Esophagus squamous epithelium (tissue), 5 donors: ENCODE results near the gene MPLKIP. TPM values are rescaled to one million over a fixed set of nuclear protein-coding genes. Genes with fewer than 3 reads are reported as not detected.
"Not testable (repeated sequence)": the region's sequence is repeated elsewhere in the genome, so short reads cannot be mapped to it uniquely, and the experiment has no call there.

Experiments
- DNase-seq: peaks from one replicate; lab custom pipeline; 2025; lab: John Stamatoyannopoulos, UW
- H3K27ac ChIP-seq, 4 donors: fragments of 200-600 bp; sonication (generic); one replicate each; pipeline ENCODE4 v1.5.1; 2016 to 2019; ENCODE audit warnings: mild to moderate bottlenecking in 1 of 4
- H3K27me3 ChIP-seq, 4 donors: fragments of 200-600 bp; sonication (generic); 1 replicate in 3 of 4; 2 replicates in 1 of 4; pipeline versions ENCODE4 v1.5.1 to v1.6.0; 2017 to 2021; ENCODE audit warnings: antibody characterized with exemption in 1 of 4
- H3K36me3 ChIP-seq, 3 donors: fragments of 200-600 bp; sonication (generic); one replicate each; pipeline ENCODE4 v1.5.1; 2016 to 2019
- H3K4me1 ChIP-seq, 3 donors: fragments of 200-600 bp; sonication (generic); one replicate each; pipeline ENCODE4 v1.5.1; 2017 to 2019
- H3K4me3 ChIP-seq, 4 donors: fragments of 200-600 bp; sonication (generic); 1 replicate in 3 of 4; 2 replicates in 1 of 4; pipeline ENCODE4 v1.5.1; 2016 to 2019; ENCODE audit warnings: mild to moderate bottlenecking in 2 of 4, moderate library complexity in 1 of 4
- H3K9me3 ChIP-seq, 3 donors: fragments of 200-600 bp; sonication (generic); one replicate each; pipeline ENCODE4 v1.5.1; 2016 to 2019
- POLR2A ChIP-seq, 4 donors: fragments of 450-650 bp; IDR thresholded peaks; one replicate each; pipeline ENCODE4 v1.6.1; 2017; ENCODE audit warnings: antibody characterized with exemption in 4 of 4, mild to moderate bottlenecking in 4 of 4, moderate library complexity in 3 of 4
- WGBS, 2 donors: methylation state at CpG; one replicate each; pipeline ENCODE4 v1.1.5; 2018; 5-methylcytosine and 5-hydroxymethylcytosine counted together
- intact Hi-C: fragments of 100-400 bp; cut with DNase I; formaldehyde crosslinking; loops from one replicate; pipeline ENCODE4 v1.15.0; 2022
- total RNA-seq, 4 donors: library from RNA; depleted of rRNA; stranded (reverse); fragments of >200 nt; gene quantifications; one replicate each; pipeline ENCODE4 v1.1.0, GENCODE V29; 2016
- TF ChIP-seq, protein P1 (sequence below), 6 experiments: fragments of 450-650 bp in 4 of 6; fragments of 200-600 bp in 2 of 6; sonication (generic) in 2 of 6; IDR thresholded peaks; one replicate each; pipeline ENCODE4 v1.5.1; 2016 to 2019; ENCODE audit warnings: antibody characterized with exemption in 6 of 6, mild to moderate bottlenecking in 4 of 6, moderate library complexity in 4 of 6
- donor health status: DM: yes; HTN: yes; CAD: no.

The MPLKIP gene
- total RNA-seq, 4 donors from 2014 or later, result 29.8 to 43.9 (median 38.4) TPM

DNA sequence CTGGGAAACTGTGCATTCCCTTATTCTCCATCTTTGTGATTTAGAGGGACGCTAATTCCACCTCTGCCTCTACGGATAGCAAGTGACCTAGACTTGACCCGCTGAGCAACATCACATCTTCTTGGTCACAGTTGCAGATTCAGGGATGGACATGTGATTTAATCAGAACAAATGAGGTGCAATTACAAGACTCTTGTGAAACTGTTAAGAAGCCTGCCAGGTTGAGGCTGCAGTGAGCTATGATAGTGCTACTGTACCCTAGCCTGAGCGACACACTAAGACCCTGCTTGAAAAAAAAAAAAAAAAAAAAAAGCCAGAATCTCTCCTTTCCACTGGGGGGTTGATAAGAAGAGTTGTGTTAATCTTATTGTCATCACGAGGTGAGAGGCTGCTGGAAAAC is 14.4 kb downstream of the MPLKIP start:
- WGBS, 2 donors, result 90 to 92% methylated on average over 5 of the region's 5 CpGs
- no peak for DNase-seq

DNA sequence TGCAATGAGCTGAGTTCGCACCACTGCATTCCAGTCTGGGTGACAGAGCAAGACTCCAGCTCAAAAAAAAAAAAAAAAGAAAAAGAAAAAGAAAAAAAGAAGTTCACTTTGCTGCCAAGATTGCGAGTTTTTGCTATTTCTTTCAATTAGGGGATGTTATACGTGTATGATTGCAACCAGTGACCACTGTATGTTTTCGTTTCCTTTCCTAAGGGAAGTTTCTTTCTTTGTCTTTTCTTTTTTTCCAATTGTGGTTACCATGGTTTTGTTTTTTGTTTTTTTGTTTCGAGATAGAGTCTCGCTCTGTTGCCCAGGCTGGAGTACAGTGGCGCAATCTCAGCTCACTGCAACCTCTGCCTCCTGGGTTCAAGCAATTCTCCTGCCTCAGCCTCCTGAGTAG is 16.2 kb downstream of the MPLKIP start:
- H3K9me3 ChIP-seq, H3K27ac ChIP-seq, H3K4me3 ChIP-seq, DNase-seq, H3K36me3 ChIP-seq, intact Hi-C loops, H3K27me3 ChIP-seq: not testable (repeated sequence)
- WGBS, 2 donors, result 80 to 82% methylated on average over 7 of the region's 7 CpGs
- peaks cover 0 to 12% (median 0%) of the 10 kb centered on the region in 3 donors for H3K4me1 ChIP-seq

More for the DNA sequence above, 14.4 kb downstream of the MPLKIP start:
- Histone ChIP-seq H3K9me3 (no peaks in the 10 kb centered on the region), H3K27ac (no peak overlapping the region), H3K4me3 (no peak overlapping the region), H3K36me3 (no peaks in the 10 kb centered on the region), H3K4me1 (peaks cover 0 to 12% (median 0%) of the 10 kb centered on the region in 3 donors), H3K27me3 (no peaks in the 10 kb centered on the region)
- intact Hi-C loops, result no loop called here
- TF ChIP-seq POLR2A (IDR thresholded peaks at IDR 0.05), result no peak
- TF ChIP-seq, protein P1, sequence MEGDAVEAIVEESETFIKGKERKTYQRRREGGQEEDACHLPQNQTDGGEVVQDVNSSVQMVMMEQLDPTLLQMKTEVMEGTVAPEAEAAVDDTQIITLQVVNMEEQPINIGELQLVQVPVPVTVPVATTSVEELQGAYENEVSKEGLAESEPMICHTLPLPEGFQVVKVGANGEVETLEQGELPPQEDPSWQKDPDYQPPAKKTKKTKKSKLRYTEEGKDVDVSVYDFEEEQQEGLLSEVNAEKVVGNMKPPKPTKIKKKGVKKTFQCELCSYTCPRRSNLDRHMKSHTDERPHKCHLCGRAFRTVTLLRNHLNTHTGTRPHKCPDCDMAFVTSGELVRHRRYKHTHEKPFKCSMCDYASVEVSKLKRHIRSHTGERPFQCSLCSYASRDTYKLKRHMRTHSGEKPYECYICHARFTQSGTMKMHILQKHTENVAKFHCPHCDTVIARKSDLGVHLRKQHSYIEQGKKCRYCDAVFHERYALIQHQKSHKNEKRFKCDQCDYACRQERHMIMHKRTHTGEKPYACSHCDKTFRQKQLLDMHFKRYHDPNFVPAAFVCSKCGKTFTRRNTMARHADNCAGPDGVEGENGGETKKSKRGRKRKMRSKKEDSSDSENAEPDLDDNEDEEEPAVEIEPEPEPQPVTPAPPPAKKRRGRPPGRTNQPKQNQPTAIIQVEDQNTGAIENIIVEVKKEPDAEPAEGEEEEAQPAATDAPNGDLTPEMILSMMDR (IDR thresholded peaks at IDR 0.05), result no peak

DNA sequence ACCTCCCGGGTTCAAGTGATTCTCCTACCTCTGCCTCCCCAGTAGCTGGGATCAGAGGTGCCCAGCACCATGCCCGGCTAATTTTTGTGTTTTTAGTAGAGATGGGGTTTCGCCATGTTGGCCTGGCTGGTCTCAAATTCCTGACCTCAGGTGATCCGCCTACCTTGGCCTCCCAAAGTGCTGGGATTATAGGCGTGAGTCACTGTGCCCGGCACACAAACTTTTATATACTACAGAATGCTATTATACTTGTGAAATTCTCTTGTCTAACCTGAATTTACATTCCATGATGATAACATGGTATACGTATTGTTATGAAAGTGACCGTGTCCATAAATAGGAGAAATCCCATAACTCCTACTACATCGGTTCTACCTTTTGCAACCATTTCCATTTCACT is 17.2 kb downstream of the MPLKIP start:
- DNase-seq, H3K9me3 ChIP-seq, H3K4me3 ChIP-seq, H3K36me3 ChIP-seq, H3K27ac ChIP-seq, intact Hi-C loops, H3K27me3 ChIP-seq: not testable (repeated sequence)
- 52 to 59% methylated on average over 9 of the region's 9 CpGs for WGBS, 2 donors
- H3K4me1 ChIP-seq, result peaks cover 0 to 12% (median 0%) of the 10 kb centered on the region in 3 donors

DNA sequence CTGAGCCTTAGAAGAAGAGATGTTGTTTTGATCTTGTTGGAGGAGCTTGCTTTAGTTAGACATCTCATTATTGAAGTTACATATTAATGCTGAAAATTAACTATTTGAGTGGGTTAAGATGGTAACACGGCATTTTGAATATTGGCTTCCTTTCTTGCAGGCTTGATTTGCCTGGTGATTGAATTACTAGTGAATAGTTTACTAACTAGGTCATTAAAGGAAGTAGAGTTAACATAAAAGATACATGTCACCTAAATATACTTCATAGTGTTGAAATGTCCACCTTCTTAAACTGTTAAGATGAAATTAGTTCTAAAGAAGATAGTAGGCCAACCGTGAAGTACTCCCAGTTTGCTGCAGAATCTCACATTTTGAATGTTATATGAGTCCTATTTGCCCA is 18.5 kb downstream of the MPLKIP start:
- Histone ChIP-seq H3K27ac (no peak overlapping the region), H3K27me3 (no peaks in the 10 kb centered on the region), H3K4me3 (no peak overlapping the region), H3K36me3 (no peaks in the 10 kb centered on the region), H3K9me3 (no peaks in the 10 kb centered on the region), H3K4me1 (peaks cover 0 to 12% (median 0%) of the 10 kb centered on the region in 3 donors)
- TF ChIP-seq POLR2A (IDR thresholded peaks at IDR 0.05), result no peak
- TF ChIP-seq, protein P1 (IDR thresholded peaks at IDR 0.05), result no peak
- intact Hi-C loops, result no loop called here
- 89 to 97% methylated on average over 2 of the region's 2 CpGs for WGBS, 2 donors
- no peak for DNase-seq

DNA sequence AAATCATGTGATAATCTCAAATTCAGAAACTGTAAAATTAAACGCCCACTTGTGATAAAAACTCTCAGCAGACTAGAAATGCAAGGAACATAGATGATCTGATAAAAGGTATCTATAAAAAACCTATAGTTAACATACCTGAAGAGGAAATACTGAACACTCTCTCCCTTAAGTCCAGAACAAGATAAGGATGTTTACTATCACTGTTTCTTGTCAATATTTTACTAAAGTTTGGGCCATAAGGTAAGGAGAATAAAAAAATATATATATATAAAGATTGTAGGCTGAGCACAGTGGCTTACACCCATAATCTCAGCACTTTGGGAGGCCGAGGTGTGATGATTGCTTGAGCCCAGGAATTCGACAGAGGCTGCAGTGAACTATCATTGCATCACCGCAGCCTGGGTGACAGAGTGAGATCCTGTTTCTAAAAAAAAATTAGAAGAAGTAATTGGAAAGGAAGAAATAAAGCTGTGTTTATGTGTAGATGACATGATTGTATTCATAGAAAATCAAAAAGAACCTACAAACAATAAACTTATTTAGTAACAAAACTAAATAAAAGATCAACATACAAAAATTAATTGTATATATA is 28.4 kb downstream of the MPLKIP start:
- intact Hi-C loops, result no loop called here
- TF ChIP-seq, protein P1 (IDR thresholded peaks at IDR 0.05), result no peak
- TF ChIP-seq POLR2A (IDR thresholded peaks at IDR 0.05), result no peak
- no peaks in the 10 kb centered on the region for H3K36me3 ChIP-seq
- no peak for DNase-seq
- H3K4me3 ChIP-seq, result no peak overlapping the region
- no peaks in the 10 kb centered on the region for H3K4me1 ChIP-seq
- no peaks in the 10 kb centered on the region for H3K27me3 ChIP-seq
- no peak overlapping the region for H3K27ac ChIP-seq
- no peaks in the 10 kb centered on the region for H3K9me3 ChIP-seq
- 60 to 80% methylated on average over 4 of the region's 4 CpGs for WGBS, 2 donors

DNA sequence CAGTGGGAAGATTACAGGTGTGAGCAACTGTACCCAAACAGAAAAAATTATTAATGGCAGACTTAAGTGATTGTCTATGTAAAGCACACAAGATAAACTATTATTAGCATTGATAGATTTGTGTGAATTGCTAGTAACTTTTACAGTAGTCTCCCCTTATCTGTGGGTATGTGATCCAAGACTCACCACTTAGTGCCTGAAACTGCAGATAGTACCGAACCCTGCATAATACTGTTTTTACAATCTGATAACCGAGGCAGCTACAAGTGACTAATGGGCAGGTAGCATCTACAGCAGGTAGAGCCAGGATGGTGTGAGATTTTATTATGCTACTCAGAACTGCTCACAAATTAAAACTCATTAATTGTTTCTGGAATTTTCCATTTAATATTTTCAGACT is 31.5 kb downstream of the MPLKIP start:
- intact Hi-C loops, result no loop called here
- no peaks in the 10 kb centered on the region for H3K36me3 ChIP-seq
- 95 to 96% methylated on average over 2 of the region's 2 CpGs for WGBS, 2 donors
- no peak overlapping the region for H3K4me3 ChIP-seq
- no peak overlapping the region for H3K27ac ChIP-seq
- H3K27me3 ChIP-seq, result no peaks in the 10 kb centered on the region
- H3K4me1 ChIP-seq, result no peaks in the 10 kb centered on the region
- DNase-seq, result no peak
- no peaks in the 10 kb centered on the region for H3K9me3 ChIP-seq
- TF ChIP-seq, protein P1 (IDR thresholded peaks at IDR 0.05), result no peak
- no peak for TF ChIP-seq POLR2A (IDR thresholded peaks at IDR 0.05)
